NCI-H187 (cell line): ENCODE results near the gene MYO1D.
"Not testable (repeated sequence)": the region's sequence is repeated elsewhere in the genome, so short reads cannot be mapped to it uniquely, and the experiment has no call there.

Experiments
- DNase-seq, 2 experiments: peaks; one replicate each; lab custom pipeline; 2025; lab: John Stamatoyannopoulos, UW

Gene MYO1D

DNA sequence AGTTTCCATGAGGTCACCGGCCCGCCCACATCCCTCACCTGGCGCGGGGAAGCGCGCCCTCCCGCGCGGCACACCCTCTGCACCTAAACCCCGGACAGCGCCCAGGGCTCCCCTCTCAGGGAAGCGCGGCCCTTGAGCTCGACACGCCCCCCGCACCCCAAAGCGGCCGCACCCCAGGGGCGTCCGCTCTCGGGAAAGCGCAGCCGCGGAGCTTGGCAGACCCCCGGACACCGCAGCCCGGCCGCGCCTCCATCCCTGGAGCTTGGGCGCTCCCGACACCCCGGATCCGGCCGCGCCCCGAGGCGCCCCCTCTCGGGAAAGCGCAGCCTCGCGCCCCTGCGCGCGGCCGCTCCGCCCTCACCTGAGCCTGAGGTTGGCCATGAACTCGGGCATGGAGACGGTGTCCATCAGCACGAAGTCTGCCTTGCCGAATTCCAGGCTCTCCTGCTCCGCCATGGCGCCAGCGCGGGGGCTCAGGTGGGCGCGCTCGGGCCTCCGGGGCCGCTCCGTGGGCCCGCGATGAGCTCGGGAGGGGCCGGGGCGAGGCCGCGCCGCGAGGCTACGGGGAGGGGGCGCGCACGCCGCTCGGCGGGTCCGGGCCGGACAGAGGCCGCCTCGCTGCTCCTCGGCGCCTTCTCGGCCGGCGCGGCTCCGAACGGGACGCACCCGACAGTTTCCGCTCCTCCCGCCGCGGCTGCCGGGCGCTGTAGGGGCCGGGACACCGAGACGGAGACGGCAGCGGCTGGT is at the start of gene MYO1D:
TSS of gene MYO1D (minus strand) at position 708 of the 747 bp plus-strand sequence. CDS start at position 456, 252 bp downstream.
- DNase-seq = peak in 1 of 2 experiments; percentile 26

DNA sequence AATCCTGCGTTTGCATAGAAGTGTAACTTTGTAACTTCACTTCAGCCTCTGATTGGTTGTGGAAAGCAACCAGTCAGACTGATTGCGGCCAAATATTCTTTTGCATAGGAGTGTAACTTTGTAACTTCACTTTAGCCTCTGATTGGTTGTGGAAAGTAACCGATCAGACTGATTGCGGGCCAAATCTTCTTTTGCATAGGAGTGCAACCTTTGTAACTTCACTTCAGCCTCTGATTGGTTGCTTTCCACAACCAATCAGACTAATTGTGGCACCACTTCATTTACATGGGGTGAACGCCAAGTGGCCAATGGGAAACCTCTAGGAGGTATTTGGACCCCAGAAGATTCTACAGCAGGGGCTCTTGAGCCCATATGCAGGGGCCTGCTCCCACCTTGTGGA is 49.3 kb upstream of the MYO1D start:
- DNase-seq = no peak

DNA sequence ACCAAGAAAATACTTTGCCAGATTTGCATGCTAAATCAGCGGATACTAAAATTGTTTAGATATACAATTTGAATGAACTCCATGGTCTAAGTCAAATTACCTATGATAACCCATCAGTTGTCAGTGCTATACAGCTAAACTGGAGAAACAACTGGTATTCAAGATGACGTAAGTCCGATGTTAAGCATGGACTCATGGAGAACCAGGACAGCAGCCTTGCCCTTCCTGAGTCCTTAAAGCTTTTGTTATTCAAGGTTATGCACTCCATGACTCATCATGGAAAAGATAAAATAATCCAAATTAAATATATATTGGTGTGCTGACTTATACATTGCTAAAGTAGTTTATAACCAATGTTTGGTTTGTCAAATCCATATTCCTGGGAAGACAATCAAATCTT is 47.0 kb upstream of the MYO1D start:
- DNase-seq = not testable (repeated sequence)

DNA sequence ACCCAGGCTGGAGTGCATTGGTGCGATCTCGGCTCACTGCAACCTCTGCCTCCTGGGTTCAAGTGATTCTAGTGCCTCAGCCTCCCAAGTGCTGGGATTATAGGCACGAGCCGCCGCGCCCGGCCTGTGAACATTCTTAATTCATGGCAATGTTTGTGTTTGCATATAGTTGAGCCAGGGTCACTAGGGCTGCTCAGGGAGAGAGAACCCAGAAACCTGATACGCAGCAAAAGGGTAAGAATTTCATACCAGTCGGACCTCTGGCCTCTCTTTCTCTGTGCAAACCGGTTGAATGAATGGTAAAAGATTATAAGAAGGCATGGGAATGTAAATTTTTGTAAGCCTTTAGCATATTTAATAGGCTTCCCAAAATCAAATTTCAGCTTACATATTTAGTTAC is 44.1 kb upstream of the MYO1D start:
- DNase-seq = no peak

DNA sequence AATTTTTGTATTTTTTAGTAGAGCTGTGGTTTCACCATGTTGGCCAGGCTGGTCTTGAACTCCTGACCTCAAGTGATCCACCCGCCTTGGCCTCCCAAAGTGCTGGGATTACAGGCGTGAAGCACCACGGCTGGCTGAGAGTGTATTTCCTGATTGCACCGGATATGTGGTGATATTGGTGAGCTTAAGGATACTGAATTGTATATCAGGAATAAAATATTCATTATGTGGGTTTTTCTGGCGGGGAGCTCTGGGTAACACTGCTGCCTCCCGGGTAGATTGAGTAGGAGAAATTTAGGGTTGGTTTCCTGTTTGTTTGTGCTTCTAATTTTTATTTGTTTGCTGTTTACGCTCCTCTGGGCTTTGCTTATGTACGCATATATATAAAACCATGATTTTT is 43.4 kb upstream of the MYO1D start:
- no peak for DNase-seq

DNA sequence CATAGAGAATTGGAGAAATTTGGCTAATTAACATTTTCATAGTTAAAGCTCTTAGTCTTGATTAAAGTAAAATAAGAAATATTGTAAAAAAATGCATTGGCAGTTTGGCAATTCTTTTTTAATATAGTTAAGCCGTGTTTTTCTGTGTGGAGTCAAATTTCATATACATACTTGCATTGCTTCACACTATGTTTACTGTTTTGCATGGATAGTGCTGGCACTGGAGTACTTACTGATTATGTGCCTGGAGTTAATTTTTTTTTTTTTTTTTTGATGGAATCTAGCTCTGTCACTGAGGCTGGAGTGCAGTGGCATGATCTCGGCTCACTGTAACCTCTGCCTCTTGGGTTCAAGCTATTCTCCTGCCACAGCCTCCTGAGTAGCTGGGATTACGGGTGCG is 43.0 kb upstream of the MYO1D start:
- not testable (repeated sequence) for DNase-seq

DNA sequence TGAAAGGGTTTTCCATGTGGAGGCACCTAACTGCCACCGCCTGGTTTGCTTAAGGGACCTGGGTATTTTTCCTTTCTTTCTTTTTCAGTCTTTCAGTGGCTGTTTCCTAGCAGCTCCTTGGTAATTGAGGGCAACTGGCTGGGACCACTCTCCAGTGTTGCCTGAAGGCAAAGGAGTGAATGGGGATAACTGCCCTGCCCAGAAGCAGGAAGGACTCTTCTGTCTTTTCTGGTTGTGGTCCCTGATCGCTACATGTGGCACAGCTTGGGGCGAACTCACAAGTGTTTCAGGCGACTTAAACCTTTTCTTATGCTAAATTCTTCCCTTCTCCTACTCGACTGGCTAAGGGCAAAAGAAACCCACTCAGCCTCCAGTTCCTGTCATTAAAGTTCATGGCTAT is 40.9 kb upstream of the MYO1D start:
- DNase-seq = no peak

DNA sequence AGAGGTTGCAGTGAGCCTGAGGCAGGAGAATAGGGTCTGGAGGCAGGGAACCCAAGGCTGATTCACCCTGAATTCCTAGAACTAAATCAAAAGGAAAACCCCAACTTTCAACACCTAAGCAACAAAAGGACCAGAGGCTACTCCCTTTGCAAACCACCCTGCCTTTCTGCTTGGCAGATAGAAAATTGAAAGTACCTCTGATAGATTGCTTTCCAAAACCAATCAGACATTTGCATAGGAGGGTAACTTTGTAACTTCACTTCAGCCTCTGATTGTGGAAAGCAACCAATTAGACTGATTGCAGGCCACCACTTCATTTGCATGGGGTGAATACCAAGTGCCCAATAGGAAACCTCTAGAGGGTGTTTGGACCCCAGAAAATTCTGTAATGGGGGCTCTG is 40.2 kb upstream of the MYO1D start:
- no peak for DNase-seq

DNA sequence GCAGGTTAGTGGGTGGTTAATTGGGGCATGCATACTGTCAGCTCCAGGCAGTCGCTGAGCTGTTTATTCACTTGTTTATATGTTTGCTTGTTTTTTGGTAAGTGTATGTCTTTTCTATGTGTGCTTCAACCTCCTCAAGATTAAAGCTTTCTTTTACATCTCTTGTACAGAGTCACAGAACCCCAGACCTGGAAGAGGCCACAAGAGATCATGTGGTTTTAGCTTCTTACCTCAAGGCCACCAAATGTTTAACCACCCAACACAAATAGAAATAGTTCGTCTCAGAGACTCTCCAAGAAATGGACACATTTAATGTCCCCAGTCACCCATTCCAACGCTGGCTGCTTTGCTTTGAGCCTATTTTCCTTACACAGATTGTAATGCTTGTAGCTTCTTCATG is 39.2 kb upstream of the MYO1D start:
- no peak for DNase-seq

DNA sequence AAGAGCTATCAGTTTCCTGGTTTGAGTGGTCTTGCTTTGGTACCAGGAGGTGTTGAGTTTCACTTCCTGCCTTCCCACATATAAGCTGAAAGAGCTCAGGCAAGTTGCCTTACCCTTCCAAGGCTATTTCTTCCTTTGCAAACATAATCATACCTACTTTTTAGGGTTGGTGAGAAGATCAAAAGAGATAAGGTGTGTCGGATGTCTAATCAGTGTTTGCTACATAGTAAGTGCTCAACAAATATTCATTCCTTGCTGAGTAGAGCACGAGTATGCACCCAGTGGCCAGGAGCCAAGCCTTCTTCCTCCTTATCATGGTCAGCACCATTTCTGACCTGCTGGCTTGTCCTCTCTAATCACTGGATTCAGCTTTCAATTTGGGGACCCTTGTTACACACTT is 38.3 kb upstream of the MYO1D start:
- no peak for DNase-seq

DNA sequence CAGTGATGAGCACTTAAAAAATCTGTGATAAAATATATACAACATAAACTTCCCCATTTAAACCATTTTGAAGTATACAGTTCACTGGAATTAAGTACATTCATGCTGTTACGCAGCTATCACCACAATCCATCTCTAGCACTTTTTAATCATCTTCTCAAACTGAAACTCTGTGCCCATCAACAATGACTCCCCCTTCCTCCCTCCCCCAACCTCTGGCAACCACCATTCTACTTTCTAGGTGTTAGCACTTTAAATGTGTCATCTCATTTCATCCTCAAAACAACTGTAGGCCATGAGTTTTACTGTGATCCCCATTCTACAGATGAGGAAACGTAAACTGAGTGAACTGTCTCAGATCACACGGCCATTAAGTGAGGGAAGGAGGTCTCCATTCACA is 37.3 kb upstream of the MYO1D start:
- no peak for DNase-seq

DNA sequence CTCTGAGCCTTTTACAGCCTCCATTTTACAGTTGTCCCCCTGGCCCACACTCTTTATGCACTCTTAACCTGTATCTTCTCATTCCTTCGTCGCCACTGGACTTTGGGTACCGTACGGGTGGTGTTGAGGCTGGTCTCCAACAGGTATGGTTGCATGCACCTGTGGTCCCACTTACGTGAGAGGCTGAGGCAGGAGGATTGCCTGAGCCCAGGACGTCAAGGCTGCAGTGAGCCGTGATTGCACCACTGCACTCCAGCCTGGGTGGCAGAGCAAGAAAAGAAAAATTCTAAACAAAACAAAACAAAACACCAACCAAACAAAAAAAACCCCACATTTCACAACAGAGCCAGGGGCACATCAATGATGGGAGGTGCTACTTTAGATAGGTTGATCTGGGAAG is 36.7 kb upstream of the MYO1D start:
- DNase-seq = no peak

DNA sequence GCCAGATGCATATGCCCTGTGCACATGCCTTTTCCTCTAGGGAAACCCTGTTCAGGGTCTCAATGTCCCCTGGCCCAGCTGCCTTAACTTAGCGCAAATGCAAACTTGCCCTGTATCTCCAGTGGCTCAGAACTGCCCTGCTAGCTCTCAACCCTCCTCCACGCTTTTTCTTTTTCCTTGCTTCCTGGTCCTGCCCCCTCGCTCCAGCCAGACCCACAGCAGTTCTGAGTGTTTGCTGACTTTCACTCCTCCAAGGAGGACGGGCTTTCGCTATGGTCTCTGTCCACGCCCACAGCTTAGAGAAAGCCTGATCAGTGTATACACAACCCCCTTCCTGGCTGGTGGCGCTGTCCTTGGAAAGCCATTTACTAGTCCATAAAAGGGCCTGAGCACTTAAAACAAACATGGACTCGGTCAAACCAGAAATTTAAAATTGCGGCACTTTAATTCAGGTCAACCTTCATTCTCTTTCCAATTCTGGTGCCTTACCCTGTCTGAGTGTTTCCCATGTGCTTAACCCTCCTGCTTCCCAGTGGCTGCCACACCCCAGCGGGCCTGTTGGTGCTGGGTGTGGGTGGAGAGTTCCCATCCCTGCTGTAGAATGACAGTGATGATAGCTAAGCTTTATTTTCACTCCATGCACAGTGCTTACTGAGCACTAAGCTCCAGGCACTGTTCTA is 35.4 kb upstream of the MYO1D start:
- DNase-seq = peak; percentile 23 to 53

DNA sequence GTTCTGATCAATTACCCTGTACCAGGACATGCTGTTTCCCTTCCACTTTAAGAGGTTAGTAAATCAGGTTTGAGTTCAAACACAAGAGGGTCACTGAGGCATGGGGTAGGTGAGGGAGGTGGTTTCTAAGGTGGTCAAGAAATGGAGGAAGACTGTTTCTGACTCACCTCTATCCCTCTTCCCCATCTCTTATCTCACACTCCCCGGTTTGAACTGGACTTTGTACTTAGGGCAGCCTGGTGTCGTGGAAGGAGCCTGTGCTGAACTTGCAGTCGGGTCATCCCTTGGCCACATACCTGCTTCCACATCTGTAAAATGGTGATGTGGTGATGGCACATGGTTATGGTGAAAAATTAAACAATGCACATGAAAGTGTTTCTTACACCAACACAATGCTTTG is 33.8 kb upstream of the MYO1D start:
- no peak for DNase-seq

DNA sequence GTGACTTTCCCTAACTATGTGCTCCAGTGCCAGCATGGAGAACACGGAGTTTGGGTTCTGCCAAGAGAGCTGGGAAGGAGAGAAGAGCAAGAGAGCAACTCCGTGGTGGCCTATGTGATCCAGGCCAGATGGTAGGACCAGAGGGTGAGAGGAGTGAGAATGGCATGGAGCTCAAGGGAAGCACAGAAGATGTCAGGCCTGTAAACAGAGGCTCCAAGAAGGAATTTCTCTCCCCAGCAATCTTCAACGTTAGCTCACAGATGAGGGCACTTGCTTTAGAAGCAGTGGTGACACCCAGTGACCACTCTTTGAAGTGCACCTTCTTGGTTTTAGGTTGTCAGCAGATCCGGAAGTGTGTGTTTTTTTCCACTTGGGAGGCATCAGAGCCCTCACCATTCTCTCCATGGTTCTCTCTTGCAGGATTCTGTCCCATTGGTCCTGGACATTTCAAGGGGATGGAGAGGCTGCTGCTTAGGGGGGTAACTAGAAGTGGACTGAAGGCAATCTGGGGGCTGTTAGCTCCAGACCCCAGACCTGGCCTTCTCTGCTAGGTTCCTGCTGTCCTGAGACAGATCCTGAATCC is 33.0 kb upstream of the MYO1D start:
- DNase-seq = peak; percentile 13 to 58

DNA sequence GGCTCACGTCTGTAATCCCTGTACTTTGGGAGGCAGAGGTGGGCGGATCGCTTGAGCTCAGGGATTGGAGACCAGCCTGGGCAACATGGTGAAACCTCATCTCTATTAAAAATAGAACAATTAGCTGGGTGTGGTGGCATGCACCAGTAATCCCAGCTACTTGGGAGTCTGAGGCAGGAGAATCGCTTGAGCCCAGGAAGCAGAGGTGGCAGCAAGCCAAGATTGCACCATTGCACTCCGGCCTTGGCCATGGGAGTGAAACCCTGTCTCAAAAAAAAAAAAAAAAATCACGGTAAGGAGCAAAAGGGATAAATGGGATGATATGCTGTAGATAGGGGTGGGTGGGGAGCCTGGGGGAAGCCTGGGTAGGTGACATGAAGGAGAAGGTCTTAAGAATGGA is 30.7 kb upstream of the MYO1D start:
- DNase-seq = no peak

DNA sequence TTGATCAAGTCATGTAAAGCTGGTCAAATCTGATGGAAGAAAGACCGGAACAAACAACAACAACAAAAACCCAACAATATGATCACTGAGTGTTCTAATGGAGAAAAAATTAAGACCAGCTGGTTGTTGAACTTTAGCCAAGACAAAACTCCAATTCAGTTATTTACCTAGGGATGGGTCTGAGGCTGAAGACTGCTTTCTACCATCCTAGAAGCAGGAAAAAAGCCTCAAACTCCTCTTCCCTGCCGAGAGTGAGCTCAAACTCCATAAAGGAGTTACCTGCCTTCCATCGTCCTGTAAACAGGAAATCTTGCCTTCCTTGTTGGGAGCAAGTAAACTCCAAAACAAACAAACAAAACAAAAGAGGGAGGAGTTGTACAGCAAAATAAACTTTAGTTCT is 28.0 kb upstream of the MYO1D start:
- no peak for DNase-seq

DNA sequence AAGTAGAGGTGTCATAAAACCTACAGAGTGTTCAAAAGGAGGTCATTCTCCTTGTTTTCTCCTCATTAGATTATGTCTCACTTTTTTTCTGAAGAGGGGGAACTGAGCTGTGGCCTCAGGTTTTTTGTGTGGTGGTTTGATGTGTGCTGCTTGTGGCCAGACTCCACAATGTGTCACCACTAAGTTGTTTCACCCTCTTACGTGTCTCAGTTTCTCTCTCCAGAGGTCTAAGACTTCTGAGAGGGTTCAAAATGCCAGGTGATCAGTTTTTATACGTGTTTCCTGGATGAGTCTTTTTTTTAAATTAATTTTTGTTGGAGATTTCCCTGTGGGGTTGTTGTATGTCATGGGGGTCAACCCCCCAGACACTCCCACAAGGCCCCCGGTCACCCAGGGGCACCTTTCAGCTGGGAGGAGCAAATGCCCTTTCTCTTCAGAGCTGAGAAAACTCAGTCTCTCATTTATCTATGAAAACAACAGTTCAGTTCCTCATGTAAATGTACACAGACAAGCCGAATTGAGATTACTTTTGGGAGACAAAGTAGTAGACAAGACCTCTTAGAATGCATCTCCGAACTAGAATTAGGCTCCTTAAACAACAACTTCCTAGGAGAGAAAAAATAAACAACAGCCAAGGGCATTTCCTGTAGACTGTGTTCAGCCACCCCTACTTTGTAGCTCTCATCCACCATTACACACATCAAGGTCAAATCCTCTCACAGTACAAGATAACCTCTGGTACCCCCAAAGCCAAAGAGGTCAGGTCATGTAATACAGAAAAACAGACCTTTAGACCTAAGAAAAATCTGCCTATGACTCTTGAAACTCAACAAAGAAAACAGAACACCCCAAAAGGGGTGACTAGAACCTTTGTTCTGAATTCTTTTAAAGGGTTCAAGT is 27.1 kb upstream of the MYO1D start:
- DNase-seq = no peak

DNA sequence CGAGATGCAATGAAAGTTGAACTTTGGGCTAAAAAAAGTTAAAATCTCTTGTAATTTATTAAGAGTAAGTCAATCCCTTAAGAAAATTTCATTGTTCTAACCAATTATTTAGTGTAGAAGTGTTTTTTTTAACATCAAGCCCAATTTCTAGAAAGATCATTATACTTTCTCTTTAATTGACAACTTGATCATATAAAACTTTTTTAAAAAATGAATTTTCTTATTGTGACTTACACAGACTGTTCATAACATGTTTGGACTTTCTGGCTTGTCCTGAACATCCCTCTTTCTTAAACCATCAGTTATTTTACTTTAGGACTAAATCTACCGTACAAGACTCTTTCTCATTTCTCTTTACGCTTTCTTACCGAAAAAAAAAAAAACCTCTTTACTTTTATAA is 24.8 kb upstream of the MYO1D start:
- DNase-seq = no peak

DNA sequence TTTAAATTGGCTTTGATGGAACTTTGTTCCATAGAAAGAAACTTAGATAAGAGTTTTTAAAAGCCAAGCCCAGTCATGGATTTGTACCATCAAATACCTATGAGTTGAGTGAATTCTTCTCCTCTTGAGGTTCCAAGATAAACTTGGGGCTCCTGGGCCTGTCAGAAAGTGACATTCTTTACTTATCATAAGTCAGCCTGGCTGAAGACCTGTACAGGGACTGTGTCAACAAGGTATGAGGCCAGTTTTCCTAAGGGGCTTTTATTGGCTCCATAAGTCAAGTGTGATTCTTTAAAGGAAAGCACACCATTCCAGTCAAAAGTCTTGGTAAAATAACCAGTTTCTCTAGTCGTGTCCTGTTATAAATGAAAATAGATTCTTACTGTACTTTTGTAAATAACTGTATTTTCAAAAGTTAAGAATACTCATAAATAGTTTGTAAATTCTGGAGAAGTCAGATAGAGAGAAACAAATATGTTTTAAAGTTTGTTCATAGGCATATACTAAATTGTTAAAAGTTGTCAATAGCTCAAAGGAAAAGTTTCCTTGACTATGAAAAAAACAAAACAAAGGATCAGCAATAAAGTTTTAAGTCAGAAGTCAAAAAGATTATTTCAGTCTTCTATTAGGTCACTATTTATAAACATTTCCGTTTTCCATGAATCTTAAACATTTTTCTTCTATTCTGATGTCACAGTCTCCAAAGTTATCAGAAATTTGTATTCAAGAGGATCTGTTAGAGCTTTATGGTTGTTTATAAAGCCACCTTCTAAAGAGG is 22.5 kb upstream of the MYO1D start:
- DNase-seq = no peak

DNA sequence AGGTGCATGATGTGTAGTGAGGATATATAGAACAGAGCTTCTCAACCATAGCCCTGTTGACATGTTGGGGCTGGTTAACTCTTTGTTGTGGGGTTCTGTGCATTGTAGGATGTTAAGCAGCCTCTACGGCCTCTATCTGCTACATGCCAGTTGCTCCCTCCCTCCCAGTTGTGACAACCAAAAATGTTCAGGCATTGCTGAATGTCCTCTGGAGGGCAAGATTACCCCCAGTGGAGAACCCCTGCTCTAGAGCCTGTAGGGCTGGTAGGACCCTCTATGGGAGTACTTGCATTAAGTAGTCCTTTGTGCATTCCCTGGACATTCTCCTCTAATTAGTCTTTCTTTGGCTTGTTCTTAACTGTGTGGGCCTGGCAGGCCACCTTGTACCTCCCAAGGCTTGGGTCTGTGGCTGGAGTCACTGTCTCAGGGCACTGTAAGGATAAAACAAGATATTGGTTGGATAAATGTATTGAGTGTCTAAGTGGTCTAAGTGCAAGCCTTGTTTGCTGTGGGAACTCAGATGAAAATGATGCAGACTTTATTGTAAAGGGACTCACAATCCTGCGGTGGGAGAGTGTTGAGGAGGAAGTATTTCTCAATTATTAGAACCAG is 19.8 kb upstream of the MYO1D start:
- no peak for DNase-seq
